CD4-positive, alpha-beta T cell treated with Interleukin-1 beta for 1 hour (primary cell): ENCODE results near the gene ADAMTS20.
"Not testable (repeated sequence)": the region's sequence is repeated elsewhere in the genome, so short reads cannot be mapped to it uniquely, and the experiment has no call there.

Experiments
- DNase-seq, 2 donors: peaks; one replicate each; pipeline ENCODE4 v3.0.0-alpha.2; 2020 to 2022

Gene ADAMTS20

GRCh38 chr12:43551971-43552559 lies at the start of gene ADAMTS20:
ADAMTS20 (minus strand) TSS chr12:43552203; CDS start chr12:43551921, 282 bp downstream.
- DNase-seq, result no peak

GRCh38 chr12:43599708-43600107 lies 47.7 kb upstream of the ADAMTS20 start:
- DNase-seq, result no peak

- no peak for DNase-seq
These were observed 47.1 kb upstream of the ADAMTS20 start for GRCh38 chr12:43599066-43599465.

DNA sequence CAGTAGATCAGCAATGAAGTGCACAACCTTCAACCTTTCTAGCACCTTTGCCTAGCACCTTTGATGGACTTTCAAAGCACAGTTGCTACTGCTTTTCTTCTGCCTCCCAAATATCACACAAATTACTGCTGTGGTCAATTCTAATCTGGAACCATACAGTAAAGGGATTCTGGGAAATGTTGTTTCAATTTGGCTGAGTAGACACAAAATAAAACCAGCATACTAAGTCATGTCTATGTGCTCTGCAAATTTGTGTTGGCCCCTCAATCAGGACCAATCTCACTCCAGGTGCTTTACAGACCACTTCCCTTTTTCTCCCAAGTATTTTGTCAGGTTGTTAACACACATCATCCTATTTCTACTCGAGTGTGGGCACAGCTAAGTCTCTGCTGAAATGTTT lies 38.3 kb upstream of the ADAMTS20 start:
- no peak for DNase-seq

- DNase-seq, result no peak
These were observed 34.7 kb upstream of the ADAMTS20 start for GRCh38 chr12:43586646-43587245.

GRCh38 chr12:43585676-43586075 lies 33.7 kb upstream of the ADAMTS20 start:
- no peak for DNase-seq

DNA sequence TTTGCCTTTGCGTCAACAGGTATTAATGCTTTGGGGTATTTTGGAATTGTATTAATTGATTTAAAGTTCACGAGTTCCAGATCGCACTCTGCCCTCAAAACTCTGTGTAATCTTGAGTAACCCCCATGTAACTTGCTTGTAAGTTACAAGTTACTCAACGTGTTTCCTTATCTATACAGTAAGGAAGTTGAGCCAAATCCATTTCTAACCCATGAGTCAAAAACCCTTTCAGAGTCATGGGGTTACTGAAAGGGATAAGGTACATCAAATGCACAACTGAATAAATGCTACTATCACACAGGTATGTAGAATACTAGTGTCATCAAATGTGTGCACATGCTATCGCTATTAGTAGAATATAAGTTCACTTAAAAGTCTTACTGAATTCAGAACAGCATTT lies 28.6 kb upstream of the ADAMTS20 start:
- no peak for DNase-seq

- no peak for DNase-seq
These were observed 27.2 kb upstream of the ADAMTS20 start for GRCh38 chr12:43579206-43579605.

GRCh38 chr12:43578782-43579181 lies 26.8 kb upstream of the ADAMTS20 start:
- no peak for DNase-seq

DNA sequence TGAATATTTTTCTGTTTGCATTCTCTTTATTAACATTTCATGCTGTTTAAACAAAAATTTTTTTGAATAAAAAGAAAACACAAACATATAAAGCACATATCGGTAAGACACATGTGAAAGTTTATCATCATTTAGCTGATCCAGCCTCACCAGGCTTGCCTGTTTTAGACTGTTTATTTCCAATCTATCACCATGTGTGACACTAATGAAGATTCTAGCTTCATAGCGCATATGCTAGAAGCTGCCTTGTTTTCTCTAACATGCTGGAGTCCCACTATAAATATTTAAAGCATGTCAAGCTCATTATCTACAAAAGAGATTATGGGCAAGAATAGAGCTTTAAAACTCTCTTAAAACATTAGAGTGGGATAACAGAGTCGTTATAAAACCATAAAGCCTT lies 25.4 kb upstream of the ADAMTS20 start:
- DNase-seq, result no peak

DNA sequence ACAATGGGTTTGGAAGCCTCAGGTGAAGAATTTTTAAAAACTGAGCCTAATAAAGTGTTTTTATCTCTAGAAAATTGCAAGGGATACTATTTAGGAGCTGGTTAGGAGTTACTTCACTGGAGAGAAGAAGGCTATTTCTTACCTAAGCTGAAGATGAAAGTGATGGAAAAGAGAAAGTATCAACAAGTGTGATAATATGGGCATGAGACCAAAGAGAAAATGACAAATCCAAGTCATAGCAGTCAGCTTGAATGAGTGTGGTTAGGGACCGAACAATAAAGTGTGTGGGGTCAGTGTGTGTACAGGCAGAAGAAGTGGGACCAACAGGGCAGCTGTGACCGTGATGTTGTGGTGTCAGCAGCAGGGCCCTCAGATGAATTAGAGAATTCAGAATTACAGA lies 24.2 kb upstream of the ADAMTS20 start:
- no peak for DNase-seq

DNA sequence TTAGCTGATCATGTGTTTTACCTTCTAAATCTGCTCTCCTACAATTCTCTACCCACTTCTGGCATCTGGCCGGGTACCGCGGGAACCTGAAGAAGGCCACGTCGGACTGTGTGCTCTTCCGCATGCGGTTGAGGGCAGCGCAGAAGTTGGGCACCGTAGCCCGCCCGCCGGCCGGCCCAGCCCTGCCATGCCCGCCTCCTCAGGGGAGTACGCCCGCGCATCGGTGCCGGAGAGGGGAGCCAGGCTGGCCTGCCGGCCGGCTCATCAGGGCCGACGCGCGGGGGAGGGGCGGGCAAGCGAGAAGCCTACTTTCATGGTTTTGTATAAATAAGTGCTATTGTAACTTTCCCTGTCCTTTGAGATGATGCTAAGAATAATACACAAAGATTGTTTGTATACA lies 19.9 kb upstream of the ADAMTS20 start:
- no peak for DNase-seq

GRCh38 chr12:43556057-43556456 lies 4.1 kb upstream of the ADAMTS20 start:
- DNase-seq, result no peak

DNA sequence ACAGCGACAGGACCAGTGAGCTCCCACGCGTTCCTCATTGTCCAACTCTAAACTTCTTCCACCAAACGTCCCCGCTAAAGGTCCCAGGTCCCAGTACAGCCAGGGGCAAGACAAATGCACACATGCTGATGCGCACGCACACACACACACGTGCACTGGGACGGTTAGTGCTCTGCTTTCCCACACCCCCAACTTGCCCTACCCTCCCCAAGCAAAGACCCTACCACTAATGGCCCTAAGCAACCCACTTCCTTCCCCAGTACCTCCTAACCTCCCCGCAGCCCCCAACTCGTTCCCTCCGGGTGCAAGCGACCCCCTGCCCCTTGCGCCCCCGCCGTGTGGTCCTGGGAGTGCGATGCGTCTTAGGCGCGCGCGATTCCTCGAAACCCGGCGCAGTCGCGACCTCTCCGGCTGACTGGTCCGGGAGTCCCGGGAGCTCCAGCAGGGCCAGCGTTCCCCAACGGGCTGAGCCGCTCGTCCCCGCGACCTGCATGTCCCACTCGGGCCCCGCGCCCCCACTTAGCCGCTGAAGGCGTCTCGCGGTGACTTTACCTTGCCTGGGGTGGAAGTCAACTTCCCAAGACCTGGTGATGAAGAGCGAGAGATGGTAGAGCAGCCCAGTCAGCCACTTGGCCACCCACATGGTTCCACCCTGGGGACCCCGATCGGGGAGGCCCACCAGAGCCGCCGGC lies 578 bp downstream of the ADAMTS20 start:
- DNase-seq, result no peak

- DNase-seq, result no peak
These were observed 1.2 kb downstream of the ADAMTS20 start for GRCh38 chr12:43550831-43551271.

- no peak for DNase-seq
These were observed 7.3 kb downstream of the ADAMTS20 start for GRCh38 chr12:43544703-43545102.

DNA sequence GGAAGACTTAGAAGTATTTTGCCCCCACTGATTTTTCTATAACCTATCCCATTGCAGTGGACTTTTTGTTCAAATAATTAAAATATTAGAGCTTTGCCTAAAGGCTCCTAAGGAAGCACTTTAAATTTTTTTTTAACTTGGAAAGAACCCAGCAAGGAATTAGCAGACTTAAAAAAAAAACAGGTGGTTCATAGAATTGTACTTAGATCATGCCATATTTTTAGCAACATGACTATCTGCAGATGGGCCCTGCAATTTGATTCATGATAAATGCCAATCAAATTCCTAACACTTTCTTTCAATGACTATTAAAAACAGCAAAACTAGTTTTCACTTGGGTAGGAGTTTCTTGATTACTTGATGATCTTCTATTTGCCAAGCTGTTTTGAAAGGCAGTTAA lies 11.5 kb downstream of the ADAMTS20 start:
- DNase-seq, result no peak

GRCh38 chr12:43537675-43538074 lies 14.3 kb downstream of the ADAMTS20 start:
- DNase-seq, result not testable (repeated sequence)

GRCh38 chr12:43516045-43516444 lies 36.0 kb downstream of the ADAMTS20 start:
- DNase-seq, result no peak

GRCh38 chr12:43501703-43502102 lies 50.3 kb downstream of the ADAMTS20 start:
- no peak for DNase-seq

DNA sequence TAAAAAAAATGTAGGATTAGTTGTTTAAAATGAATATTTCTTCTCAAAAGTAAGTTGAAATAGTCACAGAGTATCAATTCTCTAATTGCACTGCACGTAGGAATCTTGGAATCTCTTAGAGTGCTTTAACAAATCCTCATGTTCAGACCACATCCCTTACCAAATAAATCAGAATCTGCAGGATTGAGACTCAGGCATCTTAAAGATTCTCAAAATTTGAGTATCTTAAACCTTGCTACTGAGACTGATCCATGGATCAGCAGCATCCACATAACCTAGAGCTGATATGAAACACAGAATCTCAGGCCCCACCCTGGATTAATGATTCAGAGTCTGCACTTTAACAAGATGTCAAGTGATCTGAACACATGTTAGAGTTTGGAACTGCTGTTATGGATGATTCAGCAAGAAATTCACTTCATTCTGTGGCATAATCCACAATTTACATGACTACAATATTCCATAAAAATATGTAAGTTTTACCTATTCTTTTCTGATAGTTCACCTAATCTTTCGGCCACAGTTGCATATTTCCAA lies 58.7 kb downstream of the ADAMTS20 start:
- no peak for DNase-seq

- DNase-seq, result no peak
These were observed 69.5 kb downstream of the ADAMTS20 start for GRCh38 chr12:43482311-43483085.

GRCh38 chr12:43480591-43480990 lies 71.4 kb downstream of the ADAMTS20 start:
- DNase-seq, result no peak
